ENCODE results near the gene GRIP2. TPM values are rescaled to one million over a fixed set of nuclear protein-coding genes. Genes with fewer than 3 reads are reported as not detected.

Gene GRIP2
- total RNA-seq, 1 donor from 2014 or later = 3.3 TPM

- Mint-ChIP-seq H3K27me3 (ENCODE audit: low read depth, unreplicated experiment) (peaks cover 6% of the 10 kb centered on the region), H3K4me3 (ENCODE audit: unreplicated experiment) (no peak overlapping the region), H3K9me3 (ENCODE audit: unreplicated experiment) (no peaks in the 10 kb centered on the region), H3K27ac (ENCODE audit: unreplicated experiment) (peak overlapping the region; percentile 47), H3K36me3 (ENCODE audit: low read depth, unreplicated experiment) (peaks cover 15% of the 10 kb centered on the region), H3K4me1 (ENCODE audit: low read depth, unreplicated experiment) (peaks cover 6% of the 10 kb centered on the region)
- no peak for TF ChIP-seq CTCF (IDR thresholded peaks at IDR 0.05; ENCODE audit: insufficient read depth, low read depth, low read length)
- Histone ChIP-seq H3K4me1 (ENCODE audit: insufficient read depth, low read length) (no peaks in the 10 kb centered on the region), H3K9me3 (ENCODE audit: insufficient read depth, low read depth, low read length) (no peaks in the 10 kb centered on the region), H3K4me3 (ENCODE audit: insufficient read depth, low read depth, low read length) (no peak overlapping the region), H3K36me3 (ENCODE audit: insufficient read depth, low read length) (peaks cover 11% of the 10 kb centered on the region), H4K20me1 (ENCODE audit: insufficient read depth, low read length) (no peaks in the 10 kb centered on the region), H3K9ac (ENCODE audit: low read length) (no peak overlapping the region), H3K27me3 (ENCODE audit: insufficient read depth, low read length) (no peaks in the 10 kb centered on the region), H2AFZ (ENCODE audit: low read depth, low read length) (no peak overlapping the region), H3K4me2 (ENCODE audit: low read length) (no peak overlapping the region), H3K27ac (ENCODE audit: low read depth, low read length) (no peak overlapping the region), H3K79me2 (ENCODE audit: insufficient read depth, low read length) (no peaks in the 10 kb centered on the region)
- no peak for DNase-seq (ENCODE audit: low read depth)
- no peak for FAIRE-seq
Observed at GRCh38 chr3:14488286-14489041, 51.7 kb downstream of the GRIP2 start.

- no peak overlapping the region for H3K4me3 ChIP-seq (ENCODE audit: insufficient read depth, low read depth, low read length)
- H3K9me3 ChIP-seq (ENCODE audit: insufficient read depth, low read depth, low read length) = no peaks in the 10 kb centered on the region
- H3K9me3 Mint-ChIP-seq (ENCODE audit: unreplicated experiment) = no peaks in the 10 kb centered on the region
- H3K4me1 ChIP-seq (ENCODE audit: insufficient read depth, low read length) = no peaks in the 10 kb centered on the region
- H3K4me2 ChIP-seq (ENCODE audit: low read length) = no peak overlapping the region
- peaks cover 6% of the 10 kb centered on the region for H3K4me1 Mint-ChIP-seq (ENCODE audit: low read depth, unreplicated experiment)
- H3K27me3 ChIP-seq (ENCODE audit: insufficient read depth, low read length) = no peaks in the 10 kb centered on the region
- H3K27me3 Mint-ChIP-seq (ENCODE audit: low read depth, unreplicated experiment) = peaks cover 6% of the 10 kb centered on the region
- no peak overlapping the region for H3K27ac Mint-ChIP-seq (ENCODE audit: unreplicated experiment)
- H3K9ac ChIP-seq (ENCODE audit: low read length) = no peak overlapping the region
- H4K20me1 ChIP-seq (ENCODE audit: insufficient read depth, low read length) = no peaks in the 10 kb centered on the region
- no peaks in the 10 kb centered on the region for H3K79me2 ChIP-seq (ENCODE audit: insufficient read depth, low read length)
- TF ChIP-seq EZH2 (IDR thresholded peaks at IDR 0.05; ENCODE audit: insufficient read depth, low read length) = no peak
- no peak for TF ChIP-seq CTCF (IDR thresholded peaks at IDR 0.05; ENCODE audit: insufficient read depth, low read depth, low read length)
- no peak for DNase-seq (ENCODE audit: low read depth)
- no peak overlapping the region for H2AFZ ChIP-seq (ENCODE audit: low read depth, low read length)
- no peak overlapping the region for H3K4me3 Mint-ChIP-seq (ENCODE audit: unreplicated experiment)
- H3K27ac ChIP-seq (ENCODE audit: low read depth, low read length) = no peak overlapping the region
- FAIRE-seq = no peak
- H3K36me3 Mint-ChIP-seq (ENCODE audit: low read depth, unreplicated experiment) = peaks cover 15% of the 10 kb centered on the region
- peaks cover 12% of the 10 kb centered on the region for H3K36me3 ChIP-seq (ENCODE audit: insufficient read depth, low read length)
Observed at GRCh38 chr3:14487821-14488220, 52.3 kb downstream of the GRIP2 start.

GRCh38 chr3:14487086-14487485 is 53.1 kb downstream of the GRIP2 start:
- TF ChIP-seq CTCF (IDR thresholded peaks at IDR 0.05; ENCODE audit: insufficient read depth, low read depth, low read length) = no peak
- no peak for TF ChIP-seq EZH2 (IDR thresholded peaks at IDR 0.05; ENCODE audit: insufficient read depth, low read length)
- Histone ChIP-seq H3K79me2 (ENCODE audit: insufficient read depth, low read length) (no peaks in the 10 kb centered on the region), H3K27me3 (ENCODE audit: insufficient read depth, low read length) (no peaks in the 10 kb centered on the region), H3K4me3 (ENCODE audit: insufficient read depth, low read depth, low read length) (no peak overlapping the region), H3K27ac (ENCODE audit: low read depth, low read length) (no peak overlapping the region), H3K9ac (ENCODE audit: low read length) (no peak overlapping the region), H2AFZ (ENCODE audit: low read depth, low read length) (no peak overlapping the region), H3K4me2 (ENCODE audit: low read length) (no peak overlapping the region), H3K9me3 (ENCODE audit: insufficient read depth, low read depth, low read length) (no peaks in the 10 kb centered on the region), H3K4me1 (ENCODE audit: insufficient read depth, low read length) (no peaks in the 10 kb centered on the region), H3K36me3 (ENCODE audit: insufficient read depth, low read length) (peaks cover 15% of the 10 kb centered on the region), H4K20me1 (ENCODE audit: insufficient read depth, low read length) (no peaks in the 10 kb centered on the region)
- H3K4me3 Mint-ChIP-seq (ENCODE audit: unreplicated experiment) = no peak overlapping the region
- peaks cover 2% of the 10 kb centered on the region for H3K27me3 Mint-ChIP-seq (ENCODE audit: low read depth, unreplicated experiment)
- H3K27ac Mint-ChIP-seq (ENCODE audit: unreplicated experiment) = no peak overlapping the region
- DNase-seq (ENCODE audit: low read depth) (no peak), FAIRE-seq (no peak)
- H3K4me1 Mint-ChIP-seq (ENCODE audit: low read depth, unreplicated experiment) = peaks cover 6% of the 10 kb centered on the region
- peaks cover 15% of the 10 kb centered on the region for H3K36me3 Mint-ChIP-seq (ENCODE audit: low read depth, unreplicated experiment)
- no peaks in the 10 kb centered on the region for H3K9me3 Mint-ChIP-seq (ENCODE audit: unreplicated experiment)

Measured in astrocyte (in vitro differentiated cells and primary cell).